Activated CD4-positive, alpha-beta memory T cell treated with anti-CD3 and anti-CD28 coated beads for 36 hours (primary cell): ENCODE measurements around the gene NRTN. TPM values are rescaled to one million over a fixed set of nuclear protein-coding genes. Genes with fewer than 3 reads are reported as not detected.
"Not testable (repeated sequence)": the region's sequence is repeated elsewhere in the genome, so short reads cannot be mapped to it uniquely, and the experiment has no call there.

Experiments used
- CTCF ChIA-PET: fragments of 350-600 bp; sonication (Branson Sonifier 250); formaldehyde crosslinking; loops from one replicate; lab custom pipeline; 2021; ENCODE audit warnings: antibody characterized with exemption, inconsistent platforms; lab: Charles Lee
- POLR2A ChIA-PET: fragments of 350-600 bp; sonication (Branson Sonifier 250); formaldehyde crosslinking; loops from one replicate; lab custom pipeline; 2021; ENCODE audit warnings: antibody characterized with exemption; lab: Charles Lee
- DNase-seq: peaks from one replicate; pipeline ENCODE4 v3.0.0-alpha.2; 2020
- H3K27ac Mint-ChIP-seq: one replicate; pipeline ENCODE4 v1.8.0; 2021; ENCODE audit warnings: mixed read lengths
- H3K27me3 Mint-ChIP-seq: one replicate; pipeline ENCODE4 v1.8.0; 2021; ENCODE audit warnings: mixed read lengths
- H3K36me3 Mint-ChIP-seq: one replicate; pipeline ENCODE4 v1.8.0; 2021; ENCODE audit warnings: mixed read lengths
- H3K4me1 Mint-ChIP-seq: one replicate; pipeline ENCODE4 v1.8.0; 2021; ENCODE audit warnings: low read depth, mixed read lengths
- H3K4me3 Mint-ChIP-seq: one replicate; pipeline ENCODE4 v1.8.0; 2021; ENCODE audit warnings: mild to moderate bottlenecking, mixed read lengths
- H3K9me3 Mint-ChIP-seq: one replicate; pipeline ENCODE4 v1.8.0; 2021; ENCODE audit warnings: mixed read lengths
- intact Hi-C: fragments of 100-400 bp; cut with micrococcal nuclease; formaldehyde crosslinking; loops from one replicate; pipeline ENCODE4 v1.15.1; 2023
- total RNA-seq, 2 experiments: library from RNA; stranded (reverse); gene quantifications; one replicate each; pipeline ENCODE4 v1.2.3, GENCODE V29; 2021

Gene NRTN
- total RNA-seq, 2 experiments from 2014 or later = 0.22 to 0.97 TPM

GRCh38 chr19:5864725-5865486 is 60.0 kb downstream of the NRTN start:
- no peaks in the 10 kb centered on the region for H3K4me1 Mint-ChIP-seq
- no peak for DNase-seq
- CTCF ChIA-PET = no interaction called here
- no peaks in the 10 kb centered on the region for H3K9me3 Mint-ChIP-seq
- H3K27me3 Mint-ChIP-seq = no peaks in the 10 kb centered on the region
- H3K27ac Mint-ChIP-seq = no peak overlapping the region
- intact Hi-C loops = no loop called here
- no peak overlapping the region for H3K4me3 Mint-ChIP-seq
- no peaks in the 10 kb centered on the region for H3K36me3 Mint-ChIP-seq
- POLR2A ChIA-PET = no interaction called here

- H3K27ac Mint-ChIP-seq = no peak overlapping the region
- H3K4me3 Mint-ChIP-seq = no peak overlapping the region
- H3K4me1 Mint-ChIP-seq = no peaks in the 10 kb centered on the region
- intact Hi-C loops = no loop called here
- H3K27me3 Mint-ChIP-seq = no peaks in the 10 kb centered on the region
- no peak for DNase-seq
- no peaks in the 10 kb centered on the region for H3K9me3 Mint-ChIP-seq
- ChIA-PET POLR2A (no interaction called here), CTCF (interaction anchor here (0.6 kb wide), 1 partner anchor 102 kb away, joined by 3 read pairs; no protein-coding TSS in a partner anchor)
- no peaks in the 10 kb centered on the region for H3K36me3 Mint-ChIP-seq
Observed at GRCh38 chr19:5865772-5866171, 60.9 kb downstream of the NRTN start.

GRCh38 chr19:5867201-5868136 is 62.6 kb downstream of the NRTN start:
- H3K9me3 Mint-ChIP-seq = no peaks in the 10 kb centered on the region
- POLR2A ChIA-PET = no interaction called here

GRCh38 chr19:5870986-5871394 is 66.1 kb downstream of the NRTN start:
- DNase-seq = no peak
- Mint-ChIP-seq H3K27ac (no peak overlapping the region), H3K36me3 (no peaks in the 10 kb centered on the region), H3K4me3 (no peak overlapping the region), H3K4me1 (no peaks in the 10 kb centered on the region), H3K9me3 (no peaks in the 10 kb centered on the region), H3K27me3 (no peaks in the 10 kb centered on the region)
- intact Hi-C loops = no loop called here
- POLR2A ChIA-PET = no interaction called here
- CTCF ChIA-PET = no interaction called here

More at GRCh38 chr19:5867201-5868136, 62.6 kb downstream of the NRTN start:
- CTCF ChIA-PET = no interaction called here
- no peak for DNase-seq
- intact Hi-C loops = no loop called here
- H3K4me3 Mint-ChIP-seq = no peak overlapping the region
- H3K27me3 Mint-ChIP-seq = no peaks in the 10 kb centered on the region
- no peaks in the 10 kb centered on the region for H3K36me3 Mint-ChIP-seq
- H3K4me1 Mint-ChIP-seq = no peaks in the 10 kb centered on the region
- no peak overlapping the region for H3K27ac Mint-ChIP-seq

DNA sequence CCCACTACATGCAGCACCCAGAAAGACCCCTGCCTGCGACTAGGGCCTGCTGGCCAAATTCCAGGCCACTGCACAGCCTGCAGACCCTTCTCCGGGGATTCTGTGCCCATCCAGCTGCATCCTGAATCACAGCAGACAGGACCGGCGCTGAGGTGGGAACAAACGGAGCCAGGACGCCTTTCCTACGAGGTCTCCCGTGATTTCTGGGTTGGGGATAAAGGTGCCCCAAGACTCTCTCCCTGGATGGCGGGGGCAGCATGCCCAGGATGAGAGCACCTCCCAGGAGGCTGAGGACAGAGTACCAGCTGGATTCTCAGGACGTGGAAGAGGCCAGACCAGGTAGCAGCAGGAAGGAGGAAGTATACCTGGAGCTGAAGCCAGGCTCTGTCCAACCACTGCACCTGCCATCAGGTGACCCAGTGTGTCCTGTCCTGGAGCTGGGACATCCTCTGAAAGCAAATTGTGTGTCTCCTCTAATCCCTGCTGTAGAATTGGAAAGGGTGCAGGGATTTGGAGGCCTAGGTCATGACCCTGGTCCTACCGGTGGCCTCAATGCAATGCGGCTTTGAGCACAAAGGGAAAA is 68.8 kb downstream of the NRTN start:
- intact Hi-C loops = no loop called here
- Mint-ChIP-seq H3K9me3 (no peaks in the 10 kb centered on the region), H3K27me3 (peaks cover 3% of the 10 kb centered on the region), H3K4me3 (no peak overlapping the region), H3K4me1 (no peaks in the 10 kb centered on the region), H3K36me3 (no peaks in the 10 kb centered on the region), H3K27ac (no peak overlapping the region)
- ChIA-PET POLR2A (no interaction called here), CTCF (no interaction called here)
- DNase-seq = no peak

- H3K27ac Mint-ChIP-seq, POLR2A ChIA-PET, H3K9me3 Mint-ChIP-seq, intact Hi-C loops, CTCF ChIA-PET, H3K36me3 Mint-ChIP-seq, H3K4me1 Mint-ChIP-seq, H3K4me3 Mint-ChIP-seq, DNase-seq, H3K27me3 Mint-ChIP-seq: not testable (repeated sequence)
Observed at GRCh38 chr19:5874496-5874895, 69.6 kb downstream of the NRTN start.

DNA sequence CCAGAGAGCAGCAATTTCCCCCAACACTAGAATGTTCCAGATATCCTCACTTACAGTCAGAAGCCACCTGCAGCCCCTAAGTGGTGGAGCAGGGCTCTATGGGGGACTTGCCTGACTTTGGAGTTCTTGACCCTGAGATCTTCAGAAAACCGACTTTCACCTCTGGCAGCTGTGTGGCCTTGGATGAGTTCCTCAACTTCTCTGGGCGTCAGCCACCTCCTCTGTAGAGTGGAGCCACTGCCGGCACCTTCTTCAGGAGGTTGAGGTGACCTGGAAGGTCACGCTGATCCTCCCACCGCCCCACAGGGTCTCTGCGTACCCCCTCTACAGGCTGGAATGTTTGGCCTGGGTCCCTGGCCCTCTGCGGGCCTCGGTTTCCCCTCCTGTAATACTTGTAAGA is 72.6 kb downstream of the NRTN start:
- H3K27ac Mint-ChIP-seq = no peak overlapping the region
- DNase-seq = no peak
- H3K4me3 Mint-ChIP-seq = no peak overlapping the region
- peaks cover 7% of the 10 kb centered on the region for H3K27me3 Mint-ChIP-seq
- POLR2A ChIA-PET = no interaction called here
- CTCF ChIA-PET = no interaction called here
- no peaks in the 10 kb centered on the region for H3K36me3 Mint-ChIP-seq
- no peaks in the 10 kb centered on the region for H3K4me1 Mint-ChIP-seq
- intact Hi-C loops = no loop called here
- no peaks in the 10 kb centered on the region for H3K9me3 Mint-ChIP-seq

- Mint-ChIP-seq H3K27ac (no peak overlapping the region), H3K4me1 (no peaks in the 10 kb centered on the region), H3K27me3 (peaks cover 9% of the 10 kb centered on the region), H3K9me3 (no peaks in the 10 kb centered on the region), H3K36me3 (no peaks in the 10 kb centered on the region), H3K4me3 (no peak overlapping the region)
- ChIA-PET CTCF (no interaction called here), POLR2A (no interaction called here)
- intact Hi-C loops = no loop called here
- DNase-seq = no peak
Observed at GRCh38 chr19:5877882-5878281, 73.0 kb downstream of the NRTN start.

Other genes with a start within 250 kb of the NRTN start
- gene TINCR, start 237.1 kb upstream of the NRTN start, total RNA-seq = 1 to 10 TPM; 1.0 to 1.1 TPM
- 10 to 100 TPM; 63.5 to 76.4 TPM for gene SAFB2, start 182.3 kb upstream of the NRTN start, total RNA-seq
- 100 to 1,000 TPM; 103 to 113 TPM for gene SAFB, start 182.0 kb upstream of the NRTN start, total RNA-seq
- 10 to 100 TPM; 50.9 to 55.3 TPM for gene MICOS13, start 124.6 kb upstream of the NRTN start, total RNA-seq
- gene HSD11B1L, start 124.0 kb upstream of the NRTN start, total RNA-seq = 1 to 10 TPM; 3.8 to 4.1 TPM
- gene RPL36, start 114.8 kb upstream of the NRTN start, total RNA-seq = 1,000 to 10,000 TPM; 1,487 to 1,524 TPM
- gene LONP1, start 84.9 kb upstream of the NRTN start, total RNA-seq = 100 to 1,000 TPM; 178 to 181 TPM
- gene CATSPERD, start 84.4 kb upstream of the NRTN start, total RNA-seq = not detected
- gene PRR22, start 20.3 kb upstream of the NRTN start, total RNA-seq = 1 to 10 TPM; 2.2 to 2.6 TPM
- 10 to 100 TPM; 41.9 to 44.4 TPM for gene DUS3L, start 13.9 kb upstream of the NRTN start, total RNA-seq
- gene FUT6, start 34.6 kb downstream of the NRTN start, total RNA-seq = not detected
- not detected for gene FUT3, start 46.4 kb downstream of the NRTN start, total RNA-seq
- under 1 TPM; 0.15 to 0.24 TPM for gene FUT5, start 65.5 kb downstream of the NRTN start, total RNA-seq
- gene NDUFA11, start 98.7 kb downstream of the NRTN start, total RNA-seq = 100 to 1,000 TPM; 224 to 226 TPM
- 1 to 10 TPM; 2.9 to 3.3 TPM for gene VMAC, start 99.8 kb downstream of the NRTN start, total RNA-seq
- 1 to 10 TPM; 3.7 to 3.9 TPM for gene CAPS, start 109.2 kb downstream of the NRTN start, total RNA-seq
- 10 to 100 TPM; 78.1 to 81.3 TPM for gene RANBP3, start 173.1 kb downstream of the NRTN start, total RNA-seq